NCI-H128 (cell line): ENCODE data around the gene HS3ST3B1.

Experiments
- DNase-seq: peaks from one replicate; lab custom pipeline; 2025; ENCODE audit not compliant: unreplicated experiment; lab: John Stamatoyannopoulos, UW

HS3ST3B1 gene

GRCh38 chr17:14303343-14304221, 2.7 kb downstream of the HS3ST3B1 start:
- DNase-seq: no peak

- DNase-seq: no peak
Observed at GRCh38 chr17:14304222-14304772, 3.4 kb downstream of the HS3ST3B1 start.

- DNase-seq: no peak
Observed at GRCh38 chr17:14304773-14305517, 4.1 kb downstream of the HS3ST3B1 start.

GRCh38 chr17:14305785-14306496, 5.1 kb downstream of the HS3ST3B1 start:
- no peak for DNase-seq

- DNase-seq: no peak
Observed at GRCh38 chr17:14306596-14306995, 5.7 kb downstream of the HS3ST3B1 start.

GRCh38 chr17:14307560-14308024, 6.7 kb downstream of the HS3ST3B1 start:
- DNase-seq: no peak

GRCh38 chr17:14308636-14308964, 7.7 kb downstream of the HS3ST3B1 start:
- no peak for DNase-seq

- no peak for DNase-seq
Observed at GRCh38 chr17:14308965-14309879, 8.3 kb downstream of the HS3ST3B1 start.

- DNase-seq: no peak
Observed at GRCh38 chr17:14310101-14310500, 9.2 kb downstream of the HS3ST3B1 start.

GRCh38 chr17:14310605-14311004, 9.7 kb downstream of the HS3ST3B1 start:
- no peak for DNase-seq

- DNase-seq: no peak
Observed at GRCh38 chr17:14311186-14311705, 10.4 kb downstream of the HS3ST3B1 start.

- no peak for DNase-seq
Observed at GRCh38 chr17:14311981-14312380, 11.1 kb downstream of the HS3ST3B1 start.

- DNase-seq: no peak
Observed at GRCh38 chr17:14312522-14312921, 11.6 kb downstream of the HS3ST3B1 start.

- DNase-seq: no peak
Observed at GRCh38 chr17:14316126-14316832, 15.4 kb downstream of the HS3ST3B1 start.

- DNase-seq: no peak
Observed at GRCh38 chr17:14317383-14317782, 16.5 kb downstream of the HS3ST3B1 start.

GRCh38 chr17:14318109-14318917, 17.4 kb downstream of the HS3ST3B1 start:
- no peak for DNase-seq

GRCh38 chr17:14318918-14319205, 18.0 kb downstream of the HS3ST3B1 start:
- DNase-seq: no peak

GRCh38 chr17:14320098-14320497, 19.2 kb downstream of the HS3ST3B1 start:
- DNase-seq: no peak
